ENCODE data around the gene SIN3A. TPM values are rescaled to one million over a fixed set of nuclear protein-coding genes. Genes with fewer than 3 reads are reported as not detected.

Gene SIN3A
- total and polyA plus RNA-seq, 8 donors: 8.4 to 61.9 (median 27.5) TPM

DNA sequence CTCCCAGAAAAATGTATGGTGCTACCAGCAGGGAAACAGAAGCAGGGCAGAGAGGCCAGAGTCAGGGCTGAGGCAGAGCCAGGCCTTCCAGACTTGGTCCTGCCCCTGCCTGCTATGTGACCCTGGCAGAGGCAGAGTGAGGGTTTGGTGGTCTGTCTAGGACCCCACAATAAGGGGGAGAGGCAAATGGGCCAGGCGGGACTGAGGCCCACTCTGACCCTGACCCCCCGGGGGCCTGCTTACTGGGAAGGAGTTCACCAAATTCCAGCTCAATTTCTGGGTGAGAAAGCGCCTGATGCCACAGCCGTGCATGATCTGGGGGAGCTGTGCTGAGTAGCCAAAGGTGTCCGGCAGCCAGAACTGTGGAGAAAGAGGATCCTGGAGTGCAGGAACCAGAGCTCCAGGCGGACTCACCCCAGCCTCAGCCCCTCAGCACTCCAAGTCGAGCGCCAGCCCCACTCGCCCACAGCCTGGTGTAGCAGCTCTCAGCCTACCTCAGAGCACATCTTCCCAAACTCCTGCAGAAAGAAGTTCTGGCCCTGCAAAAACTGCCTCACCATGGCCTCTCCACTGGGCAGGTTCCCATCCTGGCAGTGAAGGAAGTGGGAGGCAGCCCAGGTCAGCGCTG lies 90.0 kb downstream of the SIN3A start:
- Histone ChIP-seq H3K27ac (no peak overlapping the region), H3K4me3 (no peak overlapping the region), H3K4me1 (peaks cover 0 to 1% (median under 1%) of the 10 kb centered on the region in 4 donors), H3K36me3 (peaks cover 67 to 100% (median 99%) of the 10 kb centered on the region in 4 donors), H3K9me3 (no peaks in the 10 kb centered on the region), H3K27me3 (no peaks in the 10 kb centered on the region)
- no peak for DNase-seq
- TF ChIP-seq EP300 (IDR thresholded peaks at IDR 0.05) (no peak), POLR2A (IDR thresholded peaks at IDR 0.05) (no peak), POLR2AphosphoS5 (IDR thresholded peaks at IDR 0.05) (no peak)
- TF ChIP-seq, protein P1, sequence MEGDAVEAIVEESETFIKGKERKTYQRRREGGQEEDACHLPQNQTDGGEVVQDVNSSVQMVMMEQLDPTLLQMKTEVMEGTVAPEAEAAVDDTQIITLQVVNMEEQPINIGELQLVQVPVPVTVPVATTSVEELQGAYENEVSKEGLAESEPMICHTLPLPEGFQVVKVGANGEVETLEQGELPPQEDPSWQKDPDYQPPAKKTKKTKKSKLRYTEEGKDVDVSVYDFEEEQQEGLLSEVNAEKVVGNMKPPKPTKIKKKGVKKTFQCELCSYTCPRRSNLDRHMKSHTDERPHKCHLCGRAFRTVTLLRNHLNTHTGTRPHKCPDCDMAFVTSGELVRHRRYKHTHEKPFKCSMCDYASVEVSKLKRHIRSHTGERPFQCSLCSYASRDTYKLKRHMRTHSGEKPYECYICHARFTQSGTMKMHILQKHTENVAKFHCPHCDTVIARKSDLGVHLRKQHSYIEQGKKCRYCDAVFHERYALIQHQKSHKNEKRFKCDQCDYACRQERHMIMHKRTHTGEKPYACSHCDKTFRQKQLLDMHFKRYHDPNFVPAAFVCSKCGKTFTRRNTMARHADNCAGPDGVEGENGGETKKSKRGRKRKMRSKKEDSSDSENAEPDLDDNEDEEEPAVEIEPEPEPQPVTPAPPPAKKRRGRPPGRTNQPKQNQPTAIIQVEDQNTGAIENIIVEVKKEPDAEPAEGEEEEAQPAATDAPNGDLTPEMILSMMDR (IDR thresholded peaks at IDR 0.05): no peak
- intact Hi-C loops (cut with DNase I; ENCODE audit: low total_unique reads): no loop called here
- WGBS, 5 donors: 96 to 99% (median 96%) methylated on average over 9 to 10 of the region's 10 CpGs

DNA sequence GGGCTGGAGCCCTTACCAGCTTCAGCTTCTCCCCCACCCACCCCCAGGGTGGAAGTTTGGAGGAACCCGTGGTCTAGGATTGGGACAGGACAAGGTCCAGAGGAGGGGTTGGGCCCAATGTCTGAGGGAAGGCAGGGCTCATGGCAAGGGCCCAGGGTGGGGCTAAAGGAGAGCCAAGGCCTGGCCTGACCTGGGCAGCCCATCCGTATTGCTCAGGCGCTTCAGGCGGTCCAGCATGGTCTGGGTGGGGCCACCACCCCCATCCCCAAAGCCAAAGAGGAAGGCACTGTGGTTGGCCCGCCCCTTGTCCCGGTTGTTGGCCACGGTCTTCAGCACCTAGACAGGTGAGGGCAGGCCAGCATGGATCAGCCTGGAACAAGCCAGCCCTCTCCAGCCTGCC lies 90.6 kb downstream of the SIN3A start:
- Histone ChIP-seq H3K36me3 (peaks cover 67 to 100% (median 99%) of the 10 kb centered on the region in 4 donors), H3K9me3 (no peaks in the 10 kb centered on the region), H3K4me3 (no peak overlapping the region), H3K27ac (no peak overlapping the region), H3K27me3 (no peaks in the 10 kb centered on the region), H3K4me1 (no peaks in the 10 kb centered on the region)
- intact Hi-C loops (cut with DNase I; ENCODE audit: low total_unique reads): no loop called here
- 84 to 89% (median 86%) methylated on average over 3 to 7 of the region's 7 CpGs for WGBS, 5 donors
- TF ChIP-seq POLR2A (IDR thresholded peaks at IDR 0.05) (no peak), EP300 (IDR thresholded peaks at IDR 0.05) (no peak), POLR2AphosphoS5 (IDR thresholded peaks at IDR 0.05) (no peak)
- TF ChIP-seq, protein P1 (IDR thresholded peaks at IDR 0.05): no peak
- no peak for DNase-seq

DNA sequence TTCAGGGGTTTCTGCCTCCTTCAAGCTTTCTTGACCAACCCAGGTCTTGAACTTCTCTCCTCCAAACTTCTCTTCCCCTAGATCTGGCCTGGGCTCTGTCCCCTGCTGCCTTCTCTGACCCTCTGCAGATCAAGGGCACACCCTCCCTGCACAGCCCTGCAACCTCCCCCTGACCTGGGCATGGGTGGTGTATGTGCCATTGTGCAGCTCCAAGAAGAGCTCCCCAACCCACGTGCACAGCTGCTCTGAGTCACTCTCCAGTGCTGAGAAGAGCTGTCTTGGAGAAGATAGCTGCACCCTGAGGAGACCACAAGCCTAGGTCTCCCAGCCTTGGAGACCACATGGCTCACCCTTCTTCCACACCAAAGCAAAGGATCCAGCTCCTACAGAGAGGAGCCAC lies 91.1 kb downstream of the SIN3A start:
- H3K4me3 ChIP-seq: no peak overlapping the region
- TF ChIP-seq EP300 (IDR thresholded peaks at IDR 0.05) (no peak), POLR2A (IDR thresholded peaks at IDR 0.05) (no peak)
- TF ChIP-seq, protein P1 (IDR thresholded peaks at IDR 0.05): no peak
- H3K9me3 ChIP-seq: no peaks in the 10 kb centered on the region
- WGBS, 5 donors: 60 to 75% (median 64%) methylated on average over 1 of the region's 1 CpG; no CpG with 5 or more reads in 1 of the 5 donors
- H3K4me1 ChIP-seq: no peaks in the 10 kb centered on the region
- H3K27me3 ChIP-seq: no peaks in the 10 kb centered on the region
- intact Hi-C loops (cut with DNase I; ENCODE audit: low total_unique reads): no loop called here
- peaks cover 69 to 100% (median 99%) of the 10 kb centered on the region in 4 donors for H3K36me3 ChIP-seq
- DNase-seq: no peak
- H3K27ac ChIP-seq: no peak overlapping the region

DNA sequence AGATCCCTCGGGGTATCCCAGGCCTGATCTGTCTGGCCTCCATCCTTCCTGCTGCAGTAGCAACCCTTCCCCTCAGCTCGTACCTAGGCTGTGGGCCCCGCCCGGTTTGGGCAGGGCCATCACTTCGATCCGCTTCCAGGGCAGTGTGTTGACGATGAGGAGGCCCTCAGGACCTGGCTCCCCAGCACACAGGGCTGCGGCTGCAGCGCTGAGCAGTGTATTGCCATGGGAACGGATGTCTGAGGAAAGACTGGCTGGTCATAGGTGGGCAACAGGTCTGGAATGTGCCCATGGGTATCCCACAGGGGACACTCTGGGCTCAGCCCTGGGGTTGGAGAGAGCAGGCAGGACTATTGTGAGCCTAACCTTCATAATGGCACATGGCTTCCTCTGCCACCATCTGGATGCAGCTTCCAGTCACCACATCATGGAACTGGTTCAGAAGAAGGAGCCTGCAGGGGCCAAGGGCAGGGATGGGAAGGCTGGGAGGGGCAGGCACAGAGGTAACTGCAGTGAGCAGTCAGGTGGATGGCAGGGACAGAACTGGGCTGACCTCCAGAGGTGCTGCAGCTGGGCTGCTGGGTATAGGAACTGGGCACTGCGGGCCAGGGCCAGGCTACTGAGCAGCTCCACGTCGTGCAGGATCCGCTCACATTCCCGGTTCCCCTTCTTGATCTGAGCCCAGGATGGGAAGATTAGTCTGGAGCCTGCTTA lies 91.8 kb downstream of the SIN3A start:
- H3K4me1 ChIP-seq: no peaks in the 10 kb centered on the region
- H3K27me3 ChIP-seq: no peaks in the 10 kb centered on the region
- peaks cover 70 to 100% (median 99%) of the 10 kb centered on the region in 4 donors for H3K36me3 ChIP-seq
- no peak overlapping the region for H3K4me3 ChIP-seq
- WGBS, 5 donors: 81 to 87% (median 85%) methylated on average over 11 to 15 of the region's 15 CpGs
- TF ChIP-seq POLR2AphosphoS5 (IDR thresholded peaks at IDR 0.05) (no peak), EP300 (IDR thresholded peaks at IDR 0.05) (no peak), POLR2A (IDR thresholded peaks at IDR 0.05) (no peak)
- TF ChIP-seq, protein P1 (IDR thresholded peaks at IDR 0.05): no peak
- intact Hi-C loops (cut with DNase I; ENCODE audit: low total_unique reads): no loop called here
- no peak overlapping the region for H3K27ac ChIP-seq
- no peak for DNase-seq
- H3K9me3 ChIP-seq: no peaks in the 10 kb centered on the region

Measured in stomach (tissue), 9 donors.